IPS-NIHi11 (cell line): ENCODE measurements around the gene LTBP3.
A peak's percentile ranks its signal among the peaks of the same experiment; 100 is the strongest.

ENCODE experiments used
- DNase-seq: peaks from one replicate; pipeline ENCODE4 v3.0.0; 2012; ENCODE audit warnings: mixed read lengths, low spot score

Gene LTBP3

GRCh38 chr11:65554057-65554818 lies 3.9 kb downstream of the LTBP3 start:
- DNase-seq: no peak

GRCh38 chr11:65553301-65554001 lies 4.7 kb downstream of the LTBP3 start:
- DNase-seq: no peak

GRCh38 chr11:65552388-65552951 lies 5.7 kb downstream of the LTBP3 start:
- DNase-seq: no peak

GRCh38 chr11:65551572-65552387 lies 6.4 kb downstream of the LTBP3 start:
- DNase-seq: no peak

- DNase-seq: no peak
Measured at GRCh38 chr11:65549096-65549495, 9.1 kb downstream of the LTBP3 start.

GRCh38 chr11:65548395-65548794 lies 9.8 kb downstream of the LTBP3 start:
- DNase-seq: no peak

- no peak for DNase-seq
Measured at GRCh38 chr11:65547446-65548125, 10.6 kb downstream of the LTBP3 start.

GRCh38 chr11:65546217-65546958 lies 11.8 kb downstream of the LTBP3 start:
- DNase-seq: peak; percentile 96

- no peak for DNase-seq
Measured at GRCh38 chr11:65545853-65546216, 12.3 kb downstream of the LTBP3 start.

GRCh38 chr11:65542738-65543390 lies 15.3 kb downstream of the LTBP3 start:
- DNase-seq: no peak

GRCh38 chr11:65541093-65541982 lies 16.8 kb downstream of the LTBP3 start:
- DNase-seq: no peak

- peak; percentile 99 for DNase-seq
Measured at GRCh38 chr11:65540290-65541092, 17.7 kb downstream of the LTBP3 start.

- peak; percentile 86 for DNase-seq
Measured at GRCh38 chr11:65539744-65540289, 18.3 kb downstream of the LTBP3 start.

- DNase-seq: peak; percentile 83
Measured at GRCh38 chr11:65538915-65539743, 19.0 kb downstream of the LTBP3 start.

- no peak for DNase-seq
Measured at GRCh38 chr11:65538232-65538914, 19.8 kb downstream of the LTBP3 start.

- no peak for DNase-seq
Measured at GRCh38 chr11:65537620-65538231, 20.4 kb downstream of the LTBP3 start.

GRCh38 chr11:65537296-65537597 lies 20.9 kb downstream of the LTBP3 start:
- no peak for DNase-seq
